ENCODE results near the gene TMEM207.
"Not testable (repeated sequence)": the region's sequence is repeated elsewhere in the genome, so short reads cannot be mapped to it uniquely, and the experiment has no call there.

The TMEM207 gene

GRCh38 chr3:190449801-190450200, at the start of gene TMEM207:
Gene TMEM207, minus strand, starts transcription at chr3:190449901. Its CDS starts 92 bp downstream, at chr3:190449809.
- DNase-seq (ENCODE audit: low read depth in 3 of 3): no peak

GRCh38 chr3:190499122-190499521, 49.4 kb upstream of the TMEM207 start:
- DNase-seq (ENCODE audit: low read depth in 3 of 3): no peak

GRCh38 chr3:190498293-190498692, 48.6 kb upstream of the TMEM207 start:
- DNase-seq (ENCODE audit: low read depth in 3 of 3): no peak

GRCh38 chr3:190497811-190498210, 48.1 kb upstream of the TMEM207 start:
- DNase-seq (ENCODE audit: low read depth in 3 of 3): no peak

- DNase-seq (ENCODE audit: low read depth in 3 of 3): no peak
These were observed 47.2 kb upstream of the TMEM207 start for GRCh38 chr3:190496859-190497258.

- DNase-seq (ENCODE audit: low read depth in 3 of 3): no peak
These were observed 46.1 kb upstream of the TMEM207 start for GRCh38 chr3:190495796-190496195.

GRCh38 chr3:190495354-190495753, 45.7 kb upstream of the TMEM207 start:
- no peak for DNase-seq (ENCODE audit: low read depth in 3 of 3)

GRCh38 chr3:190494907-190495306, 45.2 kb upstream of the TMEM207 start:
- DNase-seq (ENCODE audit: low read depth in 3 of 3): no peak

- no peak for DNase-seq (ENCODE audit: low read depth in 3 of 3)
These were observed 43.3 kb upstream of the TMEM207 start for GRCh38 chr3:190492966-190493365.

GRCh38 chr3:190492129-190492528, 42.4 kb upstream of the TMEM207 start:
- DNase-seq (ENCODE audit: low read depth in 3 of 3): no peak

- DNase-seq (ENCODE audit: low read depth in 3 of 3): no peak
These were observed 41.9 kb upstream of the TMEM207 start for GRCh38 chr3:190491533-190492054.

- no peak for DNase-seq (ENCODE audit: low read depth in 3 of 3)
These were observed 37.4 kb upstream of the TMEM207 start for GRCh38 chr3:190486908-190487607.

GRCh38 chr3:190486533-190486864, 36.8 kb upstream of the TMEM207 start:
- no peak for DNase-seq (ENCODE audit: low read depth in 3 of 3)

GRCh38 chr3:190485830-190486532, 36.3 kb upstream of the TMEM207 start:
- DNase-seq (ENCODE audit: low read depth in 3 of 3): no peak

- DNase-seq (ENCODE audit: low read depth in 3 of 3): no peak
These were observed 32.1 kb upstream of the TMEM207 start for GRCh38 chr3:190481779-190482178.

- not testable (repeated sequence) for DNase-seq (ENCODE audit: low read depth in 3 of 3)
These were observed 23.6 kb upstream of the TMEM207 start for GRCh38 chr3:190473261-190473660.

- DNase-seq (ENCODE audit: low read depth in 3 of 3): no peak
These were observed 18.2 kb upstream of the TMEM207 start for GRCh38 chr3:190467922-190468321.

GRCh38 chr3:190458040-190458439, 8.3 kb upstream of the TMEM207 start:
- no peak for DNase-seq (ENCODE audit: low read depth in 3 of 3)

GRCh38 chr3:190456770-190457169, 7.1 kb upstream of the TMEM207 start:
- DNase-seq (ENCODE audit: low read depth in 3 of 3): no peak

GRCh38 chr3:190455828-190456227, 6.1 kb upstream of the TMEM207 start:
- DNase-seq (ENCODE audit: low read depth in 3 of 3): no peak

- no peak for DNase-seq (ENCODE audit: low read depth in 3 of 3)
These were observed 1.4 kb downstream of the TMEM207 start for GRCh38 chr3:190448256-190448655.

- no peak for DNase-seq (ENCODE audit: low read depth in 3 of 3)
These were observed 3.0 kb downstream of the TMEM207 start for GRCh38 chr3:190446573-190447279.

Measured in stimulated activated CD4-positive, alpha-beta T cell treated with anti-CD3 and anti-CD28 coated beads, TNF-alpha, amount 100 ng/mL, for 4 hours (primary cell).